LNCaP clone FGC (cell line): ENCODE results near the gene WDR93.
"Not testable (repeated sequence)": the region's sequence is repeated elsewhere in the genome, so short reads cannot be mapped to it uniquely, and the experiment has no call there.

ENCODE experiments used
- DNase-seq: peaks from one replicate; pipeline ENCODE4 v3.0.0-alpha.2; 2011; ENCODE audit warnings: low read depth
- H3K4me3 ChIP-seq: 2 replicates; pipeline ENCODE4 v1.5.1; 2011; ENCODE audit warnings: mild to moderate bottlenecking, low read depth, low read length, control low read depth
- TF ChIP-seq, protein P1 (sequence below): IDR thresholded peaks from 2 replicates; pipeline ENCODE4 v1.5.1; 2012; ENCODE audit warnings: mild to moderate bottlenecking; ENCODE audit not compliant: control insufficient read depth, insufficient read depth; ENCODE audit errors: extremely low read depth

The WDR93 gene

DNA sequence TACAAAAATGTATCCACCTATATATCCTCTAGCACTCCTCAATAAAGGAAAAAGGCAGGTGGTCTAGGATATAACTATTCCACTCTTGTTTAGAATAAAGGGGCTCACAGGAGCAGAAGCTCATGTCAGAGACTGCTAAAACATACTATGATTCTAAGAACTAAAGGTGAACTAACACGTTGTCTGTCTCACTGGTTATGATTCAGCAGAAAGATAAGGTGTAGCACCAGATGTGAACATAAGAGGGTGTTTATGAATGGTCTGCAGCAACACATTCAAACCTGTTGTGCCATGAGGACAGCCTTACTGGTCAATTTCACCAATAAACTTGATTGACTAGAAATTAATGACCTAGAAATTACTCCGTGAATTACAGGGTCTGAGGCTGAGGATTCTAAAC is 4.6 kb upstream of the WDR93 start:
- TF ChIP-seq, protein P1, sequence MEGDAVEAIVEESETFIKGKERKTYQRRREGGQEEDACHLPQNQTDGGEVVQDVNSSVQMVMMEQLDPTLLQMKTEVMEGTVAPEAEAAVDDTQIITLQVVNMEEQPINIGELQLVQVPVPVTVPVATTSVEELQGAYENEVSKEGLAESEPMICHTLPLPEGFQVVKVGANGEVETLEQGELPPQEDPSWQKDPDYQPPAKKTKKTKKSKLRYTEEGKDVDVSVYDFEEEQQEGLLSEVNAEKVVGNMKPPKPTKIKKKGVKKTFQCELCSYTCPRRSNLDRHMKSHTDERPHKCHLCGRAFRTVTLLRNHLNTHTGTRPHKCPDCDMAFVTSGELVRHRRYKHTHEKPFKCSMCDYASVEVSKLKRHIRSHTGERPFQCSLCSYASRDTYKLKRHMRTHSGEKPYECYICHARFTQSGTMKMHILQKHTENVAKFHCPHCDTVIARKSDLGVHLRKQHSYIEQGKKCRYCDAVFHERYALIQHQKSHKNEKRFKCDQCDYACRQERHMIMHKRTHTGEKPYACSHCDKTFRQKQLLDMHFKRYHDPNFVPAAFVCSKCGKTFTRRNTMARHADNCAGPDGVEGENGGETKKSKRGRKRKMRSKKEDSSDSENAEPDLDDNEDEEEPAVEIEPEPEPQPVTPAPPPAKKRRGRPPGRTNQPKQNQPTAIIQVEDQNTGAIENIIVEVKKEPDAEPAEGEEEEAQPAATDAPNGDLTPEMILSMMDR: no peak
- no peak for DNase-seq
- no peak overlapping the region for H3K4me3 ChIP-seq

DNA sequence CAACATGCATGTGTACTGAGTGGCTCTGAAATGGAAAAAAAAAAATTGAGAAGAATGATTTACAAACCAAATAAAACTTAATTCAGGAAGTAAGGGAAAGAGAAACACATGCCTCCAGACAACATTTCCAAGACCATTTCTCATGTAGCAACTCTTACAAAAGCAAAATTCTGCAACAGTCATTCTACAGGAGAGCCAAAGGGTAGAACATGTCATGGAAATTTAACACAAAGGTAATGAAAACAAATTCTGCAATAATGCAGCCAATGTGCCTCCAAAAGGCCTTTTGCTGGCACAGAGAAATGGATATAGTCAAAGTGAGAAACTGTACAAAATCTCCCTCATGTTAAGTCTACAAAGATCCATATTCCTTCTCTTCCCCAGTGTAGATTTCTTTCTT is 4.1 kb upstream of the WDR93 start:
- DNase-seq: no peak
- no peak overlapping the region for H3K4me3 ChIP-seq
- TF ChIP-seq, protein P1: no peak

DNA sequence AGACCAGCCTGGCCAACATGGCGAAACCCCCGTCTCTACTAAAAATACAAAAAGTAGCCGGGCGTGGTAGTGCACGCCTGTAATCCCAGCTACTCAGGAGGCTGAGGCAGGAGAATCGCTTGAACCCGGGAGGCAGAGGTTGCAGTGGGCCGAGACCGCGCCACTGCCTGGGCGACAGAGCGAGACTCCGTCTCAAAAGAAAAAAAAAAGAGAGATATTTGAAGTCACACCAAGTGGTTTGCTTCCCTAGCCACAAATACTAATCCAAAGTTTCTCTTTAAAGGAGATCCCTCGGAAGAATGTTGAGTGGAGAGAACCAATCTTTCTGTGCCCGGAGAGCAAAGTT is 708 bp upstream of the WDR93 start:
- peak overlapping the region; percentile 86 for H3K4me3 ChIP-seq

DNA sequence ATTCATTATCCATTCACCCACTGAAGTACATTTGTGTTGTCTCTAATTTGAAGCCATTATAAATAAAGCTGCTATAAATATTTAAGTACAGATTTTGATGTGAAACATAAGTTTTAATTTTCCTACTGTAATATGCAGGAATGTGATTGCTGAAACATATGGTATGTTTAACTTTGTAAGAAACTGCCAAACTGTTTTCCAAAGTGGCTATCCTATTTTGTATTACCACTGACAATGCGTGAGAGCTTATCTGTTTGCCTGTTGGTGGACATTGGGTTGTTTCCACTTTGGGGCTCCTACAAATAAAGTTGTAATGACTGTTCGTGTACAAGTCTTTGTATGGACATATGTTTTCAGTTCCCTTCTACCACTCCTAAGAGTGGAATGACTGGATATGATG is 2.5 kb downstream of the WDR93 start:
- TF ChIP-seq, protein P1: no peak
- H3K4me3 ChIP-seq: no peak overlapping the region
- no peak for DNase-seq

More for the DNA sequence above, 708 bp upstream of the WDR93 start:
- DNase-seq: not testable (repeated sequence)

DNA sequence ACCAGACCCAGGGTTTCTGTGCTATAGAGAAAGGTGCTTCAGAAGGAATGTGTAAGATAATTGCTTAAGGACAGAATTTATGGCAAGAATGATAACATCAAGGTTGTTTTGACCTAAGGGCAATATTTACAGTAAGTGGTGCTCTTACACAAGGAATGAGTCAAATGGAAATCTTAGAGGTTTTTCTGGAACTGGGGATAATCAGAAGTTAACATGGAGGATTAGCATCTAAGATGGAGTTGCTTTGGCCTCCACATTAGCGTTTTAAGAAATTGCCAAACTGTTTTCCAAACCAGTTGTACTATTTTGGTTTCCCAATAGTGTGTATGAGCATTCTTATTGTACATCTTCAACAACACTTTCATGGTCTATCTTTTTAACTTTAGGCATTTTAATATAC is 3.1 kb downstream of the WDR93 start:
- DNase-seq: no peak

DNA sequence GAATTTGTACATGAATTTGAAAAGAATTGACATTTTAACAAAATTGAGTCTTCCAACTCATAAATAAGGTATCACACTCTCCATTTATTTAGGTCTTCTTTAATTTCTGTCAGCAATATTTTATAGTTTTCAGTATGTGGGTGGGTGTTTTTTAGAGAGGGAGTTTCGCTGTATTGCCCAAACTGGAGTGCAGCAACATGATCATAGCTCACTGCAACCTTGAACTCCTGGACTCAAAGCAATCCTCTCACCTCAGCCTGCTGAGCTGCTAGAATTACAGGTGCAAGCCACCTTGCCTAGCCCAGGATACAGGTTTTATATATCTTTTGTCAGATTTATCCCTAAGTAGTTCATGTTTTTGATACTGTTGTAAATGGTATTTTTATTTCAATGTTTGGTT is 4.6 kb downstream of the WDR93 start:
- no peak for DNase-seq
- H3K4me3 ChIP-seq: no peak overlapping the region
- TF ChIP-seq, protein P1: no peak

More for the DNA sequence above, 3.1 kb downstream of the WDR93 start:
- H3K4me3 ChIP-seq: no peak overlapping the region
- TF ChIP-seq, protein P1: no peak

DNA sequence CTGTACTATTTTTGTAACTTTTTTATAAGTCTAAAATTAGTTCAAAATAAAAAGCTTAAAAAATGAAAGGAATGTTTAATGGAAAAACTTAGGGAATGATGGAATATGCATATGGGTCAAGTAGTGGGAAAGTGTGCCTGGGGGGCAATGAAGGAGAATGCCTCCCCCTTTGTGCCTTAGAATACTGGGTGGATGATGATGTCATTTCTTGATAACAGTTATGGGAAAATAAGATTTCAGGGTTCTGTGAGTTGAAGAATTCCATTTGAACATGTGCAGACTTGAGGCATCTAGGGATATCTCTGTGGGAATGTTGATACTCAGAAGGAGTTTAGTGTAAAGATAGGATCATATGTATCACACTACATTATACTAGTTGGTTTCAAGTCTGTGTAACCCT is 13.8 kb downstream of the WDR93 start:
- TF ChIP-seq, protein P1: no peak
- no peak overlapping the region for H3K4me3 ChIP-seq
- DNase-seq: no peak

DNA sequence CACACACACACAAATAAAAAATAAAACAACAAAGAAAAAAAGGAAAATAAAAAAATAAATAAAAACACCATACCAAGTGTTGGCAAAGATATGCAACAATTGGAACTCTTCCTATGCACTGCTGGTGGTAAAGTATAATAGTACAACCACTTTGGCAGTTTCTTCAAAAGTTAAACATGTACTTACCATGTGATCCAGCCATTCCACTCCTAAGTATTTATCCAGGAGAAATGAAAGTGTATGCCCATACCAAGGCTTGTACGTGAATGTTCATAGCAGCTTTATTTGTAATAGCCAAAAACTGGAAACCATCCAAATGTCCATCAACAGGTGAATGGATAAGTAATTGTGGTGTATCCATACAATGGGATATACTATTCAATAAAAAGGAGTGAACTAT is 17.0 kb downstream of the WDR93 start:
- TF ChIP-seq, protein P1: no peak
- DNase-seq: peak; percentile 49
- H3K4me3 ChIP-seq: no peak overlapping the region
